ENCODE data around the gene JUP.

JUP gene

DNA sequence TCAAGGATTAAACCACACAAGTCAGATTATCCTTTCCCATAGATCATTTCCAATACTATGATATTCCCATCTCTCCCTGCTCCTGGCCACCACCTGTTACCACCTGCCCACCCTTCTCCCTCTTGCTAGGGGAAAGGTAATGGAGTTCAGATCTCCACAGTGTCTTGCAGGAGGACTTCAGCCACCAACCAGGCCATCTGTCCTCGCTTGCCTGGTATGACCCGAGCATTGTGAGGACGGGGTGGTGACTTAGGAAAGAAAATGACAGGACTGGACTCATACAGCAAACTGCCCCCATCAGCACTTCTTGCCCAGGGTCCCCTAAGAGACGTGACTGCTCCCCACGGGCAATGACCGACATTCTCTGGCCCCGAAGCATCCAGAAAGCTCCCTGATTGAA, 37.1 kb upstream of the JUP start:
- TF ChIP-seq, protein P1, sequence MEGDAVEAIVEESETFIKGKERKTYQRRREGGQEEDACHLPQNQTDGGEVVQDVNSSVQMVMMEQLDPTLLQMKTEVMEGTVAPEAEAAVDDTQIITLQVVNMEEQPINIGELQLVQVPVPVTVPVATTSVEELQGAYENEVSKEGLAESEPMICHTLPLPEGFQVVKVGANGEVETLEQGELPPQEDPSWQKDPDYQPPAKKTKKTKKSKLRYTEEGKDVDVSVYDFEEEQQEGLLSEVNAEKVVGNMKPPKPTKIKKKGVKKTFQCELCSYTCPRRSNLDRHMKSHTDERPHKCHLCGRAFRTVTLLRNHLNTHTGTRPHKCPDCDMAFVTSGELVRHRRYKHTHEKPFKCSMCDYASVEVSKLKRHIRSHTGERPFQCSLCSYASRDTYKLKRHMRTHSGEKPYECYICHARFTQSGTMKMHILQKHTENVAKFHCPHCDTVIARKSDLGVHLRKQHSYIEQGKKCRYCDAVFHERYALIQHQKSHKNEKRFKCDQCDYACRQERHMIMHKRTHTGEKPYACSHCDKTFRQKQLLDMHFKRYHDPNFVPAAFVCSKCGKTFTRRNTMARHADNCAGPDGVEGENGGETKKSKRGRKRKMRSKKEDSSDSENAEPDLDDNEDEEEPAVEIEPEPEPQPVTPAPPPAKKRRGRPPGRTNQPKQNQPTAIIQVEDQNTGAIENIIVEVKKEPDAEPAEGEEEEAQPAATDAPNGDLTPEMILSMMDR (IDR thresholded peaks at IDR 0.05; ENCODE audit: low read depth, low read length, missing control alignments) = no peak
- H3K4me3 ChIP-seq (replicated peaks; ENCODE audit: low read depth, low read length) = no peak overlapping the region
- no peak for DNase-seq (ENCODE audit: extremely low read depth, low read depth)

DNA sequence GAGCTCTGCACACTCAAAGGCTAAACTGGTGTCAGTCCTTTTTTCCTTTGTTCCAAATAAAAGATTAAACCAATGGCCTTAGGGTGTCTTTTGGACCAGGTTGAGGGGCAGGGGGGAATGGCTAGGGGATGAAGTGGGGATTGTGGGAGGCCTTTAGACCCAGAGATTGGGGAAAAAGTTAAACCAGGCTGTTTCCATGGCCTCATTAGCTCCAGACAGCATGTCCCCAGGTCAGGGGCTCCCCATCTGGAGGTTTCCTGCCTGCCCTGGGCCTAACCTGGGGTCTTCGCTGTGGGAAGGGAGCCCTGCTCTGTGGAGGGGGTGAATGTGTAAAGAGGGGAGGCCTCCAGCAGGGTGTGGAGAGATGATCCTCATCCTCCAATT, 36.6 kb upstream of the JUP start:
- DNase-seq (ENCODE audit: extremely low read depth, low read depth) = no peak
- TF ChIP-seq, protein P1 (IDR thresholded peaks at IDR 0.05; ENCODE audit: low read depth, low read length, missing control alignments) = no peak
- no peak overlapping the region for H3K4me3 ChIP-seq (replicated peaks; ENCODE audit: low read depth, low read length)

DNA sequence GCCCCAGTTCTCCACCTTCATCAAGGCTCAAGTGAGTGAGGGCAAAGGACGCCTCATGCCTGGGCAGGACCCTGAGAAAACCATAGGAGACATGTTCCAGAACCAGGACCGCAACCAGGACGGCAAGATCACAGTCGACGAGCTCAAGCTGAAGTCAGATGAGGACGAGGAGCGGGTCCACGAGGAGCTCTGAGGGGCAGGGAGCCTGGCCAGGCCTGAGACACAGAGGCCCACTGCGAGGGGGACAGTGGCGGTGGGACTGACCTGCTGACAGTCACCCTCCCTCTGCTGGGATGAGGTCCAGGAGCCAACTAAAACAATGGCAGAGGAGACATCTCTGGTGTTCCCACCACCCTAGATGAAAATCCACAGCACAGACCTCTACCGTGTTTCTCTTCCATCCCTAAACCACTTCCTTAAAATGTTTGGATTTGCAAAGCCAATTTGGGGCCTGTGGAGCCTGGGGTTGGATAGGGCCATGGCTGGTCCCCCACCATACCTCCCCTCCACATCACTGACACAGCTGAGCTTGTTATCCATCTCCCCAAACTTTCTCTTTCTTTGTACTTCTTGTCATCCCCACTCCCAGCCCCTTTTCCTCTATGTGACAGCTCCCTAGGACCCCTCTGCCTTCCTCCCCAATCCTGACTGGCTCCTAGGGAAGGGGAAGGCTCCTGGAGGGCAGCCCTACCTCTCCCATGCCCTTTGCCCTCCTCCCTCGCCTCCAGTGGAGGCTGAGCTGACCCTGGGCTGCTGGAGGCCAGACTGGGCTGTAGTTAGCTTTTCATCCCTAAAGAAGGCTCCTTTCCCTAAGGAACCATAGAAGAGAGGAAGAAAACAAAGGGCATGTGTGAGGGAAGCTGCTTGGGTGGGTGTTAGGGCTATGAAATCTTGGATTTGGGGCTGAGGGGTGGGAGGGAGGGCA, 36.0 kb upstream of the JUP start:
- TF ChIP-seq, protein P1 (IDR thresholded peaks at IDR 0.05; ENCODE audit: low read depth, low read length, missing control alignments) = no peak
- no peak overlapping the region for H3K4me3 ChIP-seq (replicated peaks; ENCODE audit: low read depth, low read length)
- no peak for DNase-seq (ENCODE audit: extremely low read depth, low read depth)

DNA sequence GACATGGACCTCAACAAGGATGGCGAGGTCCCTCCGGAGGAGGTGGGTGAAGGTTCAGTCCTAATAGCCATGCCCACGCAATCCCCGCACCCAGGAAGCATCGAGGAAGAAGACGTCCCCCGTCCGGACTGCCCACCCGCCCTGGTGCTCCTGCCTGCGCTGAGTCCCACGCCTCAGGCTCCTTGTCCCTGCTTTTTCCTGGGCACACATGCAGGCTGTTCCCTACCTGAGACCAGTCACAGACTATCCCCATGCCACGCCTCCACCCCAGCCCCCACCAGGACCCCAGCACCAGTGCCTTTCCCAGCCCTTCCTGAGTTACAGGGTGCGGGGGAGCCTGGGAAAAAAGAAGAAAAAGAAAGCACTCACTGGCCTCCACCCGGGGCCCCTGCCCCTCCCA, 35.3 kb upstream of the JUP start:
- no peak for DNase-seq (ENCODE audit: extremely low read depth, low read depth)
- H3K4me3 ChIP-seq (replicated peaks; ENCODE audit: low read depth, low read length) = no peak overlapping the region
- TF ChIP-seq, protein P1 (IDR thresholded peaks at IDR 0.05; ENCODE audit: low read depth, low read length, missing control alignments) = no peak

DNA sequence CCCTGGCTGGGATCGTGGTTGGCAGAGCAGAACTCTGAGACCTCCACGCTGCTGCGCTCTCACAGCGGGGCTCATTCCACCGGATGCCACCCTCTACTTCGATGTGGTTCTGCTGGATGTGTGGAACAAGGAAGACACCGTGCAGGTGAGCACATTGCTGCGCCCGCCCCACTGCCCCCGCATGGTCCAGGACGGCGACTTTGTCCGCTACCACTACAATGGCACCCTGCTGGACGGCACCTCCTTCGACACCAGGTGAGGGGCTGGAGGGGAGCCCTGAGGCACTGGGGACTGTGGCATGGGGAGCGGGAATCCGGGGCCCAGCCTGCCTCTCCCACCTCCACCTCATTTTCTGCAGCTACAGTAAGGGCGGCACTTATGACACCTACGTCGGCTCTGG, 31.5 kb upstream of the JUP start:
- TF ChIP-seq, protein P1 (IDR thresholded peaks at IDR 0.05; ENCODE audit: low read depth, low read length, missing control alignments) = no peak
- no peak for DNase-seq (ENCODE audit: extremely low read depth, low read depth)
- H3K4me3 ChIP-seq (replicated peaks; ENCODE audit: low read depth, low read length) = no peak overlapping the region

DNA sequence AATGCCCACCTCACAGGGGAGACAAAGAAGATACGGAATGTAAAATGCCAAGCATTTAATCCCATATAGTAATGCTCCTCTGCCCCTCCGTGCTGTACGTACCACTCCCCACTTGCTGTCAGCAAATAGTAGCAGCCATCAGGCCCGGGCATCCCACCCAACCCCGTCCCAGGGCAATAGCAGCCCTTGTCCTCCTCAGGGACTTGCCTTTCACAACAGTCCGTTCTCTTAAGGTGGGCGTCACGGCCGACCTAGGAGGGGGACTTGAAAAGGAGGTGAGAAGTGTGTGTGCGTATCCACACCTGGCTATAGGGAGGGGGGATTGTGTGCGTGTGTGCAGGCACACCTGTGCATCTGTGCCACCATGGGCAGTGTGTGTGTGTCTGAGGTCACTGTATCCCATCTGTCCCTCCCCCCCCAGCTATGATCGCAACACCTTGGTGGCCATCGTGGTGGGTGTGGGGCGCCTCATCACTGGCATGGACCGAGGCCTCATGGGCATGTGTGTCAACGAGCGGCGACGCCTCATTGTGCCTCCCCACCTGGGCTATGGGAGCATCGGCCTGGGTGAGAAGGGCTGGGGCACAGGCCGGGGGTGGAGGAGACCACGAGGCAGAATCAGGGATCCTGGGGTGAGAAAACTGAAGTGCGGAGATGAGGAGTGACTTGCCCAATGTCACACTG, 30.3 kb upstream of the JUP start:
- TF ChIP-seq, protein P1 (IDR thresholded peaks at IDR 0.05; ENCODE audit: low read depth, low read length, missing control alignments) = no peak
- H3K4me3 ChIP-seq (replicated peaks; ENCODE audit: low read depth, low read length) = 0 out of 2 replicates have a peak overlapping the region, but pooled peaks have one; percentile 9
- no peak for DNase-seq (ENCODE audit: extremely low read depth, low read depth)

Data from HFF-Myc (cell line).